GM10847 (cell line): ENCODE data around the gene TNRC18.

ENCODE experiments used
- POLR2A ChIP-seq: IDR thresholded peaks from 2 replicates; pipeline ENCODE4 v1.6.1; 2011; ENCODE audit not compliant: insufficient read length; ENCODE audit errors: extremely low read depth

TNRC18 gene

DNA sequence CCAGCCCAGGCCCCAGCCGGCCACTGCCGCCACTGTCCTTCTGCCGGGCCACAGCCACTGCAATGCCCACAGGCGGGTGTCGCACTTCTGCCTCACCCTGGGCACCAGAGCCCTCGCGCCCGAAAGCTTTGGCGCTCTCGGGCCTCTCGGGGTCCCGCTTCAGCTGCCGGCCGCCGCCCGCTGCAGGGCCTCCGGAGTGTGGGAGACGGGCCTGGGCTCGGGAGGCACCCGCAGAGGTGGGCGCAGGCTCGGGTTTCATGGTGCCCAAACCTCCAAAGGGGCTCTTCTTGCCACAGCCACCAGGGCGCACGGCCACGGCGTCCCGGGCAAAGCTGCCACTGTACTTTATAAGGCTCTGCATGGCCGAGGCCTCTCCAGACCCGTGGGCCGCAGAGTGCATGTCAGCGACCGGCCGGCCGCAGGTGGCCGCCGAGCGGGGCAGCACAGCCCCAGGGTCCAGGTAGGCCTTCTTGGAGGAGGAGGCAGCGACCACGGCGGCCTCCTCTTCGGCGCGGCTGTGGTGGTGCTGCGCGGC is 35.9 kb downstream of the TNRC18 start:
- TF ChIP-seq POLR2A, result no peak

- TF ChIP-seq POLR2A, result no peak
These were observed 39.0 kb downstream of the TNRC18 start for GRCh38 chr7:5384618-5385017.

DNA sequence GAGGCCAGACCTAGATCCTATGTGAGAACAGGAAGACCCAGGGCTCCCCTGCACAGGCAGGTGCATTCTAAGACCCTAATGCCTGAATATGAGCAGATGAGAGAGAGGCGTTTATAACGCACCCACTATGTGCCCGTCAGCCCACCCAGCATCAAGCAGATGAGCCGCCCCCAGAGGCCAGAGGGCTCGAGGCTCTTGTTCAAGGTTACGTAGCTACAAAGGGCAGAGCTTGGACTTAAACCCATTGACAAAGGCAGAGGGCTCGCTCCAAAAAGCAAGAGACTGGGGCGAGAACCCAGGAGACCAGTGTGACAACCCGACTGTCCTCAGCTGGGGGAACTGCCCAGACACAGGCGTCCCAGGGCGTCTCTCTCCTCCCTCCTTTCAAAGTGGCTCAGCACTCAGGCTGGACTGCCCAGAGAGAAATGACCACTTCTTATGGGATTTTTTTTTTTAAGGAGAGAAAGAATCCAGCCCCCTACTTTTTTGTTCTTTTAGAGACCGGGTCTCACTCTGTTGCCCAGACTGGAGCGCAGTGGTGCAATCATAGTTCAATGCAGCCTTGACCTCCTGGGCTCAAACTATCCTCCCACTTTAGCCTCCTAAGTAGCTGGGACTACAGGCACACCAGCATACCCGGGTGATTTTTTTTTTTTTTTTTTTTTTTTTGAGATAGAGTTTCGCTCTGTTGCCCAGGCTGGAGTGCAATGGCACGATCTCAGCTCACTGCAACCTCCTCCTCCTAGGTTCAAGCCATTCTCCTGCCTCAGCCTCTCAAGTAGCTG is 40.1 kb downstream of the TNRC18 start:
- TF ChIP-seq POLR2A, result no peak

GRCh38 chr7:5382281-5382892 is 41.2 kb downstream of the TNRC18 start:
- no peak for TF ChIP-seq POLR2A

GRCh38 chr7:5381071-5381772 is 42.4 kb downstream of the TNRC18 start:
- TF ChIP-seq POLR2A, result no peak

- no peak for TF ChIP-seq POLR2A
These were observed 43.1 kb downstream of the TNRC18 start for GRCh38 chr7:5380350-5381070.

- TF ChIP-seq POLR2A, result no peak
These were observed 44.1 kb downstream of the TNRC18 start for GRCh38 chr7:5379546-5379945.

- no peak for TF ChIP-seq POLR2A
These were observed 45.8 kb downstream of the TNRC18 start for GRCh38 chr7:5377816-5378215.

DNA sequence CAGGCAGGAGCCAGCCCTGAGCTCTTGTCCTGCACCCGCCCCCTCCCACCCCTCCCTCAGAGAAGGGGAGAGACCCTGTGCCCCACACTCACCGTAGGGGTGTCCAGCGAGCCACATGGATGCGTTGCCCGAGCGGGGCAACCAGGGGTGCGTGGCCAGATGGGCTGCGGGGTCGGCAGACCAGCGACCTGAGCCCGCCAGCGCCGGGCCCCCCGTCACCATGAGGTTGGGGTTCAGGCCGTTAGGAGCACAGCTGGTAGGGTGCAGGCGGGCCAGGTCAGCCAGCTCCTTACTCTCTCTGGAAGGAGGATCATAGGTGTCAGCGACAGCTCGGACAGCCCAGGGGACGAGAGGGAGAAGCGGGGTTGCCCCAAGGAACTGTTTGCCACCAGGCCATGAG is 46.4 kb downstream of the TNRC18 start:
- TF ChIP-seq POLR2A, result no peak

GRCh38 chr7:5375925-5376324 is 47.7 kb downstream of the TNRC18 start:
- TF ChIP-seq POLR2A, result no peak

- TF ChIP-seq POLR2A, result no peak
These were observed 49.2 kb downstream of the TNRC18 start for GRCh38 chr7:5374464-5374863.

DNA sequence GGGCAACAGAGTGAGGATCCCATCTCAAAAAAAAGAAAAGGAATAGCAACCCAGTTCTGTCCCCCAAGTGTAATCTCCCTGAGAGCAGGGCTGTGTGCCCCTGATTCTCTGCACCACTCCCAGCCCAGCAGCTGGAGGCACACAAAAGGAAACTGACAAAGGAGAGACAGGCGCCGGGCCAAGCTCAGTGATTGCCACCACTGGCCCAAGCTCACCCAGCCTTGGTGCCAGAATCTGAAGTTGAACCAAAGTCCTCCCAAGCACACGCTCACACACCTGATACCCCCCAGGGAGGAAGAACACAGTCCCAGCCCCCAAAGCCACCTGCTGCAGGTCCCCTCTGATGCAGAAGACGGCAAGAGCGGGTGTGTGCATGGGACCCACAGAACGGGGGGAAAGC is 50.3 kb downstream of the TNRC18 start:
- no peak for TF ChIP-seq POLR2A

DNA sequence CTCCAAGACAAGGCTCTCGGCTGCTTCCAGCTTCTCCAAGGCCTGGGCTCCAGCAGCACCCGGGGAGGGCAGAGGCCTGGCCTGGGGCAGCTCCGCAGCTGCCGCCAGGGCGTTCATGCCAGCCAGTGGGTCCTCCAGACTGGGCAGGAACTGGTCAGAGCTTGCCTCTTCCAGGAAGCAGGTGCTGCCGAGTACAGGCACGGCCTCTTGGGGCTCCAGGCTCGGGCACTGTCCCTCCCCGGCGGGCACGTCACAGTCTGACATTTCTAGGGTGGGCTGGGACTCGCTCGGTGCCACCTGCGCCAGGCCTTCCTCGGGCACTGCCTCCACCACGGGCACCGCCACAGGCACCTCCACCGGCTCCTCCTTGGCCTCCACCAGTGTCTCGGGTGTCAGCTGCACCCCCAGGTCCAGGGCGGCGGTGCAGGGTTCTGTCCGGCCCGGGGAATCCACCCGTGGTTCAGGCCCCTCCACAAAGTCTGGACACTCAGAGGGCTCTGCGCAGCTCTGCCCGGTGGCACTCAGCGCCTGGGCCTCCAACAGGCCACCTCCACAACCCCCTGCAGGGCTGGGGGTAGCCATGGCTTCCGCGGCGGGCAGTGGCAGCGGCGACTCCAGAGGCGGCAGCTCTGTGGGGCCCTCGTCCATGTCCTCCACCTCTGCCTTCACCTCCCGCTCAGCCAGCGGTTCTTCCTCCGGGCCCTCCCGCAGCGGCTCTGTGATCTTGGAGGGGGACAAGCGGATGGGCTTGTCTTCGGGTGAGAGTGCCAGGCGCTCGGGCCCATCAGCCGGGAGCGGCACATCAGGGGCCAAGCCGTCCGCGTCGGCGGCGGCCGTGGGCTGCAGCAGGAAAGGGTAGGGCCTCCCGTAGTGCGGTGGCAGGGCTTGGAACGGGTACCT is 52.9 kb downstream of the TNRC18 start:
- no peak for TF ChIP-seq POLR2A

DNA sequence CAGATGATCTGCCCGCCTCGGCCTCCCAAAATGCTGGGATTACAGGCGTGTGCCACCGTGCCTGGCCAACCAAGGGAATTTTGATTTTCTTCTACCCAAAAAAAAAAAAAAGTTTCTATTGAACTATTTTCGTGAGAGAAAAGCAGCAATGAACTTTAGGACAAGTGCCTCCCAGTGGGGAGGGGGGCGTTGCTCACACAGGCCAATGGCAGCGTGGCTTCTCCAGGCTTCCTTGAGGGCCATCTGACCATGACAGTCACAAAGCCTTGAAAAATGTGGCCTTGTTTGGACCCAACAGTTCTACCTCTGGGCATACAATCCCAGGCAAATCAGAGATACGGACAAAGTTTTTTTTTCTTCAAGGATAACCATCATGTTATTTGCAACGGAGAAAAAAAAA is 56.0 kb downstream of the TNRC18 start:
- no peak for TF ChIP-seq POLR2A
